Inflammatory macrophage treated with lipopolysaccharide for 1 hour (primary cell): Measurements from ENCODE around the gene CRIP1.

Source experiments
- DNase-seq, 2 donors: peaks; one replicate each; pipeline ENCODE4 v3.0.0-alpha.2; 2020 to 2022

CRIP1 gene, protein sequence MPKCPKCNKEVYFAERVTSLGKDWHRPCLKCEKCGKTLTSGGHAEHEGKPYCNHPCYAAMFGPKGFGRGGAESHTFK

GRCh38 chr14:105486163-105486973, at the start of gene CRIP1:
Gene CRIP1 (plus strand): TSS chr14:105486886. CDS start chr14:105487260, 374 bp downstream.
- peak; percentile 11 to 60 for DNase-seq

GRCh38 chr14:105436891-105437722, 49.6 kb upstream of the CRIP1 start:
- DNase-seq = no peak

DNA sequence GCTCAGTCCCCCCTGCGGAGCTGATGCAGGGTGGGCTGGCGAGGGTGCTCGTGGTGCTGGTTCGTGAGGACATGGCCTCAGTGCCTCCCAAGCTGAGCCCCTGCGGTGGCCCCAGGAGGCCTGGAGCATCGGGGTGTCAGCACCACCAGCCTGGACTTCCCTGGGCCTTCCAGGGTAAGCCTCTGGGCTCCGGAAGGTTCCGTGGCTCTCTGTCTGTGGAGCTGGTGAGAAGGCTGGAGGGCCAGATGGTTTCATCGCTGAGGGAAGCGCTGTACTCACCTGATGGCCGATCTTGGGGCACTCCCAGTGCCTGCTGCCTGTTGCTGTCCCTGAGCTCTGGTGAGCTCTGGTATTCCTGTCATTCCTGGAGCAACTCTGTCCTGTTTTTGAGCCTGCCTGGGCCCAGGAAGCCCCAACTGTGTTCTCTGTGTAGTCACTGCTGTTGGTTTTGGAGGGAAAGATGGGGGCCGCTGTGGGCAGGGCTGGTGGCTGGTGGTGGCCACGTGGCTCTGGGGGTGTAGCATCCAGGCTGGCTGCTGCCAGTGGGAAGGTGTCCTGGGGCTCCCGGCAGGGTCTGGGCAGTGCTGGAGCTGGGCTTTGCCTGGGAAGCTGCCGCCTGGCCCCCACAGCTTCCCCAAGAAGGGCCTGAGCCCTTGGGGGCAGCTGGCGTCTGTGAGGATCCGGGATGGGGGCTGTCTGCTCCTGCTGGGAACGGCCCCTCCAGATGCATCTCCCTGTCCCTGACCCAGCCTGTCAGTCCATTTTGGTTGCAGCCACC, 48.8 kb upstream of the CRIP1 start:
- no peak for DNase-seq

DNA sequence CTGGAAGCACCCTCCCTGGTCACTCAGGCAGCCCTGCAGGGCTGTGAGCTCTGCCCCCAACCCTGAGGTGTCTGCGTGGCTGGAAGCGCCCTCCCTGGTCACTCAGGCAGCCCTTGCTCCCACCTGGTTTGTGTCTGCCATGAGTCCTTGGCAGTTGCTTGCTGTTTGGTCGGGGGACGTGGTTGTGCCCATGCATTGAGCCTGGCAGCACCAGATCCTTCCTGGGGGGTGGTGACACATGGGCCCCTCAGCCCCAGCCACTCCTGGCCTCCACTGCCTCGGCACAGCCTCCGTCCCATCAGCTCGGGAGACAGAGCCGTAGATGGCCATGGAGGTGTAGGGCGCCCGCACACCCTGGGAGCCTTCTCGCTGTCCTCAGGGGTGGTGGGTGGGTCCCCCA, 47.5 kb upstream of the CRIP1 start:
- DNase-seq = no peak

DNA sequence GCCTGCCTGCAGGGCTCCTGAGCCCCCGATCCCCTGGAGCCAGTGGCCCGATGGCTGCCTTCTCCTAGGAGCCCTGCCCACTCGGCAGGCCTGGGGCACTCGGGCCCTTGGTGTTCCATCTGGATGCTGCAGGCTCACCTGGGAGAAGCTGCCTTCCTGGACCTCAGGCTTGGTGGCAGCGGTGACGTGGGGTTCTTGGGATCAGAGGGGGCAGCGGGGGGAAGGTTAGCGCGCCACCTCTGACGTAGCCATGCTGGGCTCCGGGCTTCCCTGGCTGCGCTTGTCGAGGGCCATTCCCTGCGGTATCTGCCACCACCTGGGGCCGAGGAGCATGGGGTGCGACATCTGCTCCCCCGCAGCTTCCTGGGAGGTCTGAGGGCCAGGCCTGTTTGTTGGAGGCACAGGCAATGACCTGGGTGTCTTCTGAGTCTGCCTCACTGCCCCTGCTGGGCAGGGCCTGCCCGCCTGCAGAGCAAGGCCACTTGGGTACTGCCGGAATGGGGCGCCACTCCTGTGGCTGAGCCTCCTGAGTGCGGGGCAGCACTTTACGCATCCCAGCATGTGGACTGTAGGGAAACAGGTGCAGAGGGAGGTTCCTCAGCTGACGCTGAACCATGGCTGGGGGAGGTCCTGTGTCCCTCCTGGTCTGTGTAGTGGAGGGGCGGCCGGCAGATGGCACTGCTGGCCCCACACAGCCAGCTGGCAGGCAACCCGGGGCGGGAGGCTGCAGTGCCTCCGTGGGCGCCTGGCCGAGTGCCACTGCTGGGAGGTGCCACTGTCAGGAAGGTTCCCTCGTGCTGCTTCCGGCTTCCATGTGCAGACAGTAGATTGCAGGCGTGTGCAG, 46.8 kb upstream of the CRIP1 start:
- no peak for DNase-seq

- DNase-seq = no peak
Observed at GRCh38 chr14:105440554-105440900, 46.2 kb upstream of the CRIP1 start.

DNA sequence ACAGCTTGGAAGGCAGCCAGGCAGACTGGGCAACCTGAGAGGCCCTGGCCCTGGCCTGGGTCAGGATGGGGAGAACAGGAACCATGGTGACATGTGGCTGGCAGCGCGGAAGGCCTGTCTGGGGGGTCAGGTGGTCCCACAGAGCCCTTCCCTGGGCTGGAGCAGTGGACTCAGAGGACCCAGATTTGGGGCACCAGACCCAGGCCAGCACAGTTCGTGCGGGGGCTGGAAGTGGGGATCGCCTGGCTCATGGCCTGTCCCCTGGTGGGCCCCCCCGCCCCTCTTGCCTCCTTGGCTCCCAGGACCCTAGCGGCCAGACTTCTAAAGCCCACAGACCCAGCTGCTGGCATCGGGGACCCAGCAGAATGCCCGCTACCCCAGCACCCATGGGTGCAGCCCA, 45.7 kb upstream of the CRIP1 start:
- no peak for DNase-seq

- no peak for DNase-seq
Observed at GRCh38 chr14:105442125-105442524, 44.6 kb upstream of the CRIP1 start.

DNA sequence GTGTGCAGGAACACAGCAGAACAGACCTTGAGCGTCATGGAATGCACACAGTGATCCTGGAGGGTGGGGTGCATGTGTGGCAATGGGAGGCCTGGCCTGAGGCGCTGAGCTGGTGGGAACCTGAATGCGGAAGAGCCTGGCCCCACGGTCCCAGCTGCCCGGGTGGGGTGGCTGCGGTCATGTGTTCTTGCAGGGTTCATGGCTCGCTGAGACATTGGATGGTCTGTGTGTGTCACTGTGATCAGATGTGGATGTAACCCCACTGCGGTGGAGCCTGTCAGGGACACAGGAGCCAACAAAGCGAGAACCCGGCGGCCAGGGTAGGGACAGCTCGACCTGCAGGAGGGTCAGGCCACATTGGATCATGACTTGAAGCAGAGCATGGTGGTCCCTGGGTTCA, 43.9 kb upstream of the CRIP1 start:
- DNase-seq = no peak

DNA sequence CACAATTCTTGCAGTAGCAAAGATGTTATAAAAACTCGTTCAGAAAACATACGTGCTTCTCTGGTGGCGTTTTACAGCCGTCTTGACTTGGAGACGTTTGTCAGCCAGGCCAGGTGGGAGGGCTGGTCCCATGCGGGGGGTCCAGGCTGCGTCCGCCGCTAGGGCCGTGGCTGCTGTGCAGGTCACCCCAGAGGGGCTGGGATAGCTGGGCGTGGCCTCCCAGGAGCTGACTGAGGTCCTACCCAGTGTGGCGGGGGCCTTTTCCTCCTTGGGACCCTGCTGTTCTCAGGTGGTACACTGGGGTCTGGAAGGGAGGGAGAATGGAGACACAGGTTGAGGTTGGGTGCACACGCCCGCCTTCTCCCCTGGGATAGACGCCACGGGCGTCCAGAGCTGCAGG, 41.8 kb upstream of the CRIP1 start:
- DNase-seq = no peak

GRCh38 chr14:105445290-105445689, 41.4 kb upstream of the CRIP1 start:
- DNase-seq = no peak

DNA sequence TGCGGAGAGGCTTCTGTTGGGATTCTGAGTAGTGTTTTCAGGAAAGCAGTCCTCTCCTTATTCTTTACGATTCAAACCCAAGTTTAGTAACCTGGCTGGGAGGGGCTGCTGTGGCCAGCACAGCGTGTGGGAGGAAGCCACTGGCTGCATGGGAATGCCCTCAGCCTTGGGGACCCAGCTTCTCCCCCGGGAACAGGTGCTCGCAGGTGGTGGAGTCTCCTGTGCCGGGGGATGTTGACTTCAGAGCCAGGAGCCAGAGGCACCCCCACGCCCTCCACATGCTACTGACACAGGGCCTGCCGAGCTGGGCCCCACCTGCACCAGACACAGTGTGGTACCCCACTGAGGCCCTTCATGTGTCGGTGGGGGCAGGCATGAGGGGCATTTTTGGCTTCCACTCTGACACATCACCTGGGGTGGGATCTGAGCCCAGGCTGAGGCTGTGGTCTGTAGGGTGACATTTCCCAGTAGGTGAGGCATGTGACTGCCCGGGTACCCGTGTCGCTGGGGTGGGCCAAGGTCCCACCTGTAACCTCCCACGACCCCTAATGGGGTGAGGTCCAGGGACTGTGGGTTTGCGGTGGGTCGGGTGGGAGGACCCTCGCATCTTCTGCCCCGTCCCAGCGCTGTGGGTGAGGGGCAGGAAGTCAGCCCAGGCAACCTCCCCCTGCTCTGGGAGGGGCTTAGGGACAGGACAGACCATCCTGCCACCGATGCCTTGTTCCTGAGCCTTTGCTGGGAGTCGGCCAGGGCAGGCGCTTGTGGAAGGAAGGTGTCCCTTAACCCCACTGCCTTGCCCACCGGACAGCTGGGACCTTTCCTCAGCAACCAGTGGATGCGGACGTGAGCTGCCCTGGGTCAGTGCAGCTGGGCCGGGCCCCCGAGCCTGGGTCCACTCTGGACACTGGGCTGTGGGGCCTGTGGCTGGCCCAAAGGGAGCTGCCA, 40.5 kb upstream of the CRIP1 start:
- no peak for DNase-seq

DNA sequence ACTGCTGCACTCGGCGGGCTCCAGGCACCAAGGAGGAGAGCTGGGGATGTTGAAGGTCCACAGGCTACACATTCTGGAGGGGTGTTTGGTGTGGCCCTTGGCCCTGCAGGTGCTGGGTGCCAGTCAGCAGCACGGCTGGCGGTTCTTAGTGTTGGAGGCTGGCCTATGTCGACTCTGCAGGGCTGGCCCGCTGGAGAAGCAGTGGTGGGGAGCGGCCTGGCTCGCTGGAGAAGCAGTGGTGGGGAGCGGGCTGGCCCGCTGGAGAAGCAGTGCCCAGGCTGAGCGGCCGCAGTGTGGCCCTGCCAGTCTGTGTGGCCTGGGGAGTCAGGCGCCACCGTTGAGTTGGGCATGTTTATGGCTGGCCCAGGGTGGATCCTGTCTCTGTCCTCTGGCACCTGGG, 39.7 kb upstream of the CRIP1 start:
- no peak for DNase-seq

GRCh38 chr14:105447651-105448640, 38.7 kb upstream of the CRIP1 start:
- DNase-seq = no peak

DNA sequence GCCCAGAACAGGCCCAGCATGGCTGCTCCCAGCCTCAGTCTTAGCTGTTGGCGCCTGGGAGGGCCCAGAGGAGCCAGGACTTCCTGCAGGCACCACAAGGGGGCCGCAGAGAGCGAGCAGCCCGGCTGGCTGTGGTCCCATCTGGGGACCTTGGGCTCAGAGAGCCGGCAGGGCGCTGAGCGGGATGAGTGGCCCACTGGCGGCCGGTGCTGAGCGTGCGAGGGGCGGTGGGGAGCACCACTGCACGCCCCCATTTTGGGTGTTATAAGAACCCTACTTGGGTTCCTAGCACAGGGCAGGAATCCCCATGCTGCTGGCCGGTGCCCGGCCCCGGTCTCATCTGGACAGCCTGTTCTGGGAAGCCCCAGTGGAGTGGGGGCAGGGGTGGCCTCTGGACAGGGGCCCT, 38.0 kb upstream of the CRIP1 start:
- peak; percentile 15 to 66 for DNase-seq

DNA sequence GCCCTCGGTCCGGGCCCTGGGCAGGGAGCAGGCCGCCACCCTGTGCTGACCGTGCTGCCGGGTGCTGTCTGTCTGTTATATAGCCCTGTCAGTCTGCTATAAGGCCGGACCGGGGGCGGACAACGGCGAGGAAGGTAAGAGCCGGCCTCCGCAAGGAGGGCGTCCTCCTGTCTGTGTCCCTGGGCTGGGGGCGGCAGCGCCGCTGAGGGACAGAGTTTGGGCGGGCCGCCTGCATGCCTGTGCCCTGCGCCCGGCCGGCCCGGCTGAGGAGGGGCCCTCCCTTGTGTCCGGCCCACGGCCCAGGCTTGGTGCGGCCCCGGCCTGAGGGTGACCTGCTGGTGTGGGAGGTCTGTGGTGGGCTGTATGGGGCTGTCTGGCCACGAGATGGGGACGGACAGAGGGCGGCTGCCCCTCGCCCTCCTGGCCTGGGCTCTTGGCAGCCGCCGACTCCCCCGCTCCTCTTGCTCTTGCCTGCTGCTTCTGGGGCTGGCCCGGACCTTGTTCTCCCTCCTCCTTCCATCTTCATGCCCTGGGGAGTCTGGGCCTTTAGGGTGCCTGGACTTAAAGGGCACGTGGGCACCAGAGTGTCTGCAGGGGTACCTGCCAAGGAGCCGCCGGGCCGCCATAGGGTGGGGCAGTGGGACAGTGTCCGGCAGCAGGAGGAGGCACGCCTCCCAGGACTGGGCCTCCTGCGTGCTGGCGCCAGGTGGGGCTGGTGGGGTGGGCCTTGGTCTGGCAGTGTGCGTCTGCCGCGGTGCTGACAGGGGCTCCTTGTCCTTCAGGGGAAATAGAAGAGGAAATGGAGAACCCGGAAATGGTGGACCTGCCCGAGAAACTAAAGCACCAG, 37.2 kb upstream of the CRIP1 start:
- no peak for DNase-seq

- DNase-seq = no peak
Observed at GRCh38 chr14:105450123-105450505, 36.6 kb upstream of the CRIP1 start.

DNA sequence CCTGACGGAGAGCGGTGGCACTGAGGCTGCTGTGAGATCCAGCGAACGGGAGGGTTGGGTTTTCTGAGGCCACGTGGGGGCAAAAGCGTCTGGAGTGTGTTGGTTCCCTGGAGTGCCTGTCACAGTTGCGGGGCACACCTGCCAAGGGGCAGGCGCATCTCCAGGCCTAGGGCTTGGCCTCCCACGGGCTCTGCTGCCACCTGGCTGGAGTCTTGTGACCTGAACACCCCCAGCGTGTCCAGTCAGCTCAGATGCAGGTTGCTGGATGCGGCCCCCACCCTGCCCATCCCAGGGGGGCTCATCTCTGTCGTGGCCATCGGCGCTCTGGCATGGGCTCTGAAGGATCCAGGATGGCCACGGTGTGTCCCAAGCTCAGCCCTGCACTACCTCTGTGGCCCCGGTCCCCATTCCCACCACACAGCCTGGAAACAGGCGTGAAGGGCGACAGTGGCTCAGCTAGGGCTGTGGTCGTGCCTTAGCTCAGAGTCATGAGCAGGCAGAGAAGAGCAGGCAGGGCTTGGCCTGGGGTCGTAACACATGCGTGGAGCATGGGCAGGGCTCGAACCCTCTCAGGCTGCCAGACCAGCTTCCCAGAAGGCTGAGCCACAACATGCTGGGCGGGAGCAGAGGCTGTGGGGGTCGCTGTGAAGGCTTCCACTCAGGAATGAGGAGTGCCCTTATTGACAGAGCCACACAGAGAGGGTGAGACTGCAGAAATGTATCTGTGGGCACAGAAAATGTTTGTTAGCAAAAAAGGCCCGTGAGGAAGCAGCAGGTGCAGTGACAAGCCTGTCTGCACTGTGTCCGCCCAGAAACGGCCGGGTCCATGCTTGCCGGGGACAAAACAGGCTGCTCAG, 35.6 kb upstream of the CRIP1 start:
- DNase-seq = no peak
